GM18861 (cell line): ENCODE measurements around the gene HMGN1.

ENCODE experiments used
- ATAC-seq: cut with Tn5 transposase; IDR thresholded peaks from one replicate; pipeline ENCODE4 v1.9.1; 2021; ENCODE audit not compliant: unreplicated experiment

HMGN1 gene

DNA sequence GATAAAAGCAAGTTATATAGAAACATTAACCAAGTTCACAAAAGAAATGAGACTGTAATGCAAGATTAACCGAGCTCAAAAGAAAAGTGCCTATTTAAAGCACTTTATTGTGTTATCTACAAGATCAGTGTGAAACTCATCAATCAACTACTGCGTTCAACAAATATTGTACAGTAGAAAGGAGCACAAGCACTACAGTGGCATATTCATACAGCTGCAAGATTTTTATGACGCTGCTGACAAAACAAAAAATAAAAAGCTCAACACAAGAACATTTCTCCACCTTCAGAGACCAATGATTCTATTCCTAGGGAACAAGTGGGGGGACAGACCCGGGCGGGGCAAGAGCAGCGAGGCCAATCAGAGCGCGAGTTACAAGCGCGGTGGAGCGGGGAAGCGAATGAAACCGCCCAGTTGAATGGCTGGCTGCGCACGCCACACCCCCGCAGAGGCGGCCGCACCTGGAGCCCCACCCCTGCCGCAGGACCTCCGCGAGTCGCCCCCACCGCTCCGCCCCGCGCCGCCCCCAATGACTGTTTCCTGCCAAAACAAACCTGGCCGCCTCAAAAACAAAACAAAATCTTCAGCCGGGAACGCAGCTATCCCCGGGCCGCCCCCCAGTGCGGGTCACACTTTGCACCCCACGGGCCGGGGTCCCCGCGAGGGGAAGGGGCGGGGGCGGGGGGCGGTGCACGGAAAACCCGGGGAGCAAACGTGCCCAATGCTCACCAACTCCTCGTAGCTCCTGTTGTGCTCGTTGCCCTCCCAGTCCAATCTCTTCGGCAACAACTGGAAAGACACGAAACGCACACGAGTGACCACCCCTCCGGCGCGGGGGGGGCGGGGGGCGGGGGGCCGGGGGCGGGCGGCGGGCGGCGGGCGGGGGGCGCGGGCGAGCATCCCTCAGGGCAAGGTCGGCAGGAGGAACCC lies 36.5 kb downstream of the HMGN1 start:
- peak; percentile 66 for ATAC-seq

DNA sequence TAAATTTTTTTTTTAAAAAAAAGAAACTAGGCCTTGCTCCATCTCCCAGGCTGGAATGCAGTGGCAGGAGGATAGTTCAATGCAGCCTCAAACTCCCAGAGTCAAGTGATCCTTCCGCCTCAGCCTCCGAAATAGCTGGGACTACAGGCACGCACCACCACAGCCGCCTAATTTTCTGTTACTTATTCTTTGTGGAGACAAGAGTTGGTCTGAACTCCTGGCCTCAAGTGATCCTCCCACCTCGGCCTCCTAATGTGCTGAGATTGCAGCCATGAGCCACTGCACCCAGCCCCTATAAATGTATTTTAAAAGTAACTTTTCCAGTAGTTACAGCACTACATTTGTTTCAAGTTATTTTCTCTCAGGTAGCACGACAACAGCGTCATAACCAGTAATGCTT lies 37.7 kb downstream of the HMGN1 start:
- no peak for ATAC-seq

DNA sequence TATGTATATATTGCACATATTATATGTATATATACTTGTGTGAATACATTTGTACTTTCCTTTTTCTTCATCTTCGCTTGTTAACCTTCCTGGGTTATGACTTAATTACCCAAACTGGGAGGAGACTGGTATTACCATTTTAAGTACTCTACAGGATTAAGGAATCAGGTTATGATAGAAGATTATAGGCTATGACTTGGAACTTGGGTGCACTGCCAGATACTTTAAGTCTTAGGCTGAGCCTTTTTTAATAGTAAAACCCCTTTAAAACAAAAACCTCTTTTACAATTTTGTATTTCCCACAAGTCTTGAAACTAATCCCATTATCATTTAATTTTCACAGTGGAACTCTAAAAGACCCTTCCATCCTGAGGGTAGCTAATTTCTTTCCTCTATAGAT lies 41.4 kb downstream of the HMGN1 start:
- no peak for ATAC-seq

DNA sequence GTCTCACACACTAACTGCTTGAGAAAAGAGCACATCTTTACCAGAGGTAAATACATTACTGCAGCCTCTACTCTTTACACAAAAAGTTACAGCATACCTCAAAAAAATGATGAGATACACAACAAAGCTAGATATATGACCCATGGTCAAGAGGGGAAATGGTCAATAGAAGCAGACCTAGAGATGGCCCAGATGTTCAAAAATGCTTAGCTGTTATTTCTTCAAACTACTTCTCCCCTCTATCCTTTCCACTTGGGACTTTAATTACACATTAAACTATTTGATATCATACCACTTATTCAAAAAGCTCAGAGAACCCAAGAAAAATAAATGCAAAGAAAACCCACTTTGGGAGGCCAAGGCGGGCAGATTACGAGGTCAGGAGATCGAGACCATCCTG lies 48.3 kb downstream of the HMGN1 start:
- no peak for ATAC-seq

DNA sequence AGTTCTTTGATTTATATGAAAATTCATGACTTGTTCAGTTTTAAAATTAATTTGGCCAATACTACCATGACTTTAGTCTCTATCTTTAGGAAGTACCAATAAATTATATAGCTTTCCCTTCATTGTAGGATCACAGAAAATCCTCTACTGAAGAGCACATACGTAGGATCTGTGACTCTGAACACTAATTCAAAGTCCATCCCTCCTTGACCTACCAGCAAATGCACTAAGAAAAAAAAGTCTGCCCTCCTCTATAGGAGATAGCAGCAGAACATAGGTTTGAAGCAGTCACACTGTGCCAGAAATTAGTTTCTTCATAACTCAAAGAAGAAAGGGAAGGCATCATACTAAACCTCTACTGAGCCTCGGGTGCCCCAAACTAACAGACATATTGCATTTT lies 52.0 kb downstream of the HMGN1 start:
- no peak for ATAC-seq
